Measurements from ENCODE around the gene PRKN. TPM values are rescaled to one million over a fixed set of nuclear protein-coding genes. Genes with fewer than 3 reads are reported as not detected.

PRKN gene
- total RNA-seq, 1 experiment from 2014 or later, result 2.0 TPM

- Histone ChIP-seq H2AK5ac (ENCODE audit: insufficient read length, low read length) (no peak overlapping the region), H2BK20ac (ENCODE audit: low read depth, low read length, poor library complexity, severe bottlenecking) (no peak overlapping the region), H3K4me2 (ENCODE audit: insufficient read depth, insufficient read length, low read length) (no peak overlapping the region), H2BK5ac (ENCODE audit: insufficient read length, low read length) (no peak overlapping the region), H3K9me3 (ENCODE audit: control insufficient read depth, low read depth, low read length) (peaks cover 5% of the 10 kb centered on the region), H3K23me2 (ENCODE audit: insufficient read length, low read depth, low read length, poor library complexity, severe bottlenecking) (no peaks in the 10 kb centered on the region), H3K79me2 (ENCODE audit: insufficient read depth, low read length) (no peaks in the 10 kb centered on the region), H2AFZ (ENCODE audit: low read length) (no peak overlapping the region), H3K56ac (ENCODE audit: insufficient read length, low read depth, low read length) (no peak overlapping the region), H3K9ac (ENCODE audit: extremely low read depth, insufficient read length, low read length) (no peak overlapping the region), H4K91ac (ENCODE audit: insufficient read length, low read depth, low read length) (no peak overlapping the region), H2BK12ac (ENCODE audit: insufficient read length, low read depth, low read length) (no peak overlapping the region), H4K20me1 (ENCODE audit: control insufficient read depth, insufficient read depth, insufficient read length) (no peaks in the 10 kb centered on the region), H4K5ac (ENCODE audit: insufficient read length, low read depth, low read length) (no peak overlapping the region), H3K23ac (ENCODE audit: insufficient read length, low read depth, low read length) (no peak overlapping the region), H3K27me3 (ENCODE audit: insufficient read depth, low read length) (no peaks in the 10 kb centered on the region), H3K4ac (ENCODE audit: low read depth, low read length) (no peak overlapping the region), H2BK15ac (ENCODE audit: low read depth, low read length) (no peak overlapping the region), H3T11ph (ENCODE audit: low read length) (no peak overlapping the region), H3K79me1 (ENCODE audit: insufficient read depth, low read depth, low read length, poor library complexity, severe bottlenecking) (no peaks in the 10 kb centered on the region), H2BK120ac (ENCODE audit: low read depth, low read length, poor library complexity, severe bottlenecking) (no peak overlapping the region), H3K14ac (ENCODE audit: insufficient read depth, low read length) (no peak overlapping the region), H4K8ac (replicated peaks; ENCODE audit: insufficient read length, low read depth, low read length) (no peak overlapping the region), H3K18ac (ENCODE audit: insufficient read length, low read depth, low read length) (no peak overlapping the region), H3K27ac (ENCODE audit: insufficient read length, low read depth, low read length) (no peak overlapping the region), H3K4me1 (ENCODE audit: insufficient read depth, low read length) (no peaks in the 10 kb centered on the region)
- peaks cover 9 to 12% of the 10 kb centered on the region in 2 experiments for H3K9me3 Mint-ChIP-seq
- no CpG with 5 or more reads among the region's 2 CpGs for WGBS (ENCODE audit: extremely low coverage, insufficient read length, low lambda C conversion rate)
- no peak for DNase-seq
- H3K36me3 Mint-ChIP-seq (ENCODE audit: insufficient read depth in 1 of 3, low read depth in 3 of 3), result peaks cover 5 to 13% (median 8%) of the 10 kb centered on the region in 3 experiments
- no peak overlapping the region for H3K27ac Mint-ChIP-seq
- peaks cover 28 to 35% of the 10 kb centered on the region in 2 experiments for H3K4me1 Mint-ChIP-seq
- peaks cover 14% of the 10 kb centered on the region for H3K27me3 Mint-ChIP-seq (ENCODE audit: low read depth)
- no peak overlapping the region for H3K4me3 Mint-ChIP-seq
- TF ChIP-seq CTCF (conservative IDR thresholded peaks at IDR 0.05), result no peak
Observed at GRCh38 chr6:161949531-161949930, 778.0 kb downstream of the PRKN start.
